Skeletal muscle tissue (tissue), 4 donors: ENCODE data around the gene KLK8. TPM values are rescaled to one million over a fixed set of nuclear protein-coding genes. Genes with fewer than 3 reads are reported as not detected.

Source experiments
- H3K27ac ChIP-seq: one replicate; pipeline ENCODE4 v1.7.0; 2013; ENCODE audit warnings: mild to moderate bottlenecking, low read depth, low read length, inconsistent platforms
- H3K27me3 ChIP-seq, 3 donors: one replicate each; pipeline ENCODE4 v1.7.0; 2013; ENCODE audit warnings: low read length in 3 of 3; ENCODE audit not compliant: control insufficient read depth in 3 of 3, insufficient read depth in 3 of 3
- H3K36me3 ChIP-seq, 3 donors: one replicate each; pipeline ENCODE4 v1.7.0; 2013; ENCODE audit warnings: low read length in 3 of 3; ENCODE audit not compliant: control insufficient read depth in 3 of 3, insufficient read depth in 3 of 3
- H3K4me1 ChIP-seq, 3 donors: one replicate each; pipeline ENCODE4 v1.7.0; 2013; ENCODE audit warnings: low read length in 3 of 3, mild to moderate bottlenecking in 3 of 3; ENCODE audit not compliant: control insufficient read depth in 3 of 3, insufficient read depth in 3 of 3
- H3K4me3 ChIP-seq, 3 donors: one replicate each; pipeline ENCODE4 v1.7.0; 2013; ENCODE audit warnings: low read length in 3 of 3
- H3K9ac ChIP-seq, 3 donors: one replicate each; pipeline ENCODE4 v1.7.0; 2013; ENCODE audit warnings: low read length in 3 of 3, mild to moderate bottlenecking in 3 of 3, moderate library complexity in 2 of 3, low read depth in 1 of 3
- H3K9me3 ChIP-seq, 3 donors: one replicate each; pipeline ENCODE4 v1.7.0; 2013; ENCODE audit warnings: low read length in 3 of 3; ENCODE audit not compliant: control insufficient read depth in 3 of 3
- total RNA-seq: library from RNA; depleted of rRNA; stranded (reverse); fragments of >200 nt; gene quantifications from one replicate; pipeline ENCODE4 v1.2.3, GENCODE V29; 2014
- donor health status: Osteomylitis.

The KLK8 gene
- total RNA-seq, 1 donor from 2014 or later = not detected

GRCh38 chr19:51029718-51030117, 28.3 kb upstream of the KLK8 start:
- H3K27me3 ChIP-seq = peaks cover 4 to 23% (median 11%) of the 10 kb centered on the region in 3 donors
- no peak overlapping the region for H3K27ac ChIP-seq
- no peaks in the 10 kb centered on the region for H3K4me1 ChIP-seq
- no peaks in the 10 kb centered on the region for H3K36me3 ChIP-seq
- peaks cover 0 to 2% (median 0%) of the 10 kb centered on the region in 3 donors for H3K9me3 ChIP-seq
- no peak overlapping the region for H3K9ac ChIP-seq
- H3K4me3 ChIP-seq = no peak overlapping the region

DNA sequence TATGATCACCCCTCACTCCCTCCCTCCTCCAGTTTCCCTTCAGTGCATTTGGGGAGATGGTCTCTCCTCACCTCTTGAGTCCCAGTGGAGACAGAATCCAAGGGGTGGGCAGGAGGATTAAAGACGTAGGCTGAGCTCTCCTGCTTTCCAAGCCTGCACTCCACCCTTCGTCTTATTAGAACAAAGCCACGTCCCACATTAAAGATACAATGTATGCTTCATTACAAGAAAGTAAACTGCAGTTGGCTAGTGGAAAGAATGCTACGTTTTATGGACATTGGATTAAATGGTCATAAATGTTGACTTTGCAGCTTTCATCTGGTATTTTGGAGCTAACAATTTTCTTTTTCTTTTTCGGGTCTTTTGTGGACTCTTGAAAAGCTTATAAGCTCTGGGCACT, 26.5 kb upstream of the KLK8 start:
- H3K9me3 ChIP-seq = peaks cover 0 to 5% (median 0%) of the 10 kb centered on the region in 3 donors
- no peak overlapping the region for H3K9ac ChIP-seq
- peaks cover 10 to 35% (median 18%) of the 10 kb centered on the region in 3 donors for H3K27me3 ChIP-seq
- no peaks in the 10 kb centered on the region for H3K4me1 ChIP-seq
- no peak overlapping the region for H3K4me3 ChIP-seq
- H3K27ac ChIP-seq = no peak overlapping the region
- H3K36me3 ChIP-seq = no peaks in the 10 kb centered on the region

DNA sequence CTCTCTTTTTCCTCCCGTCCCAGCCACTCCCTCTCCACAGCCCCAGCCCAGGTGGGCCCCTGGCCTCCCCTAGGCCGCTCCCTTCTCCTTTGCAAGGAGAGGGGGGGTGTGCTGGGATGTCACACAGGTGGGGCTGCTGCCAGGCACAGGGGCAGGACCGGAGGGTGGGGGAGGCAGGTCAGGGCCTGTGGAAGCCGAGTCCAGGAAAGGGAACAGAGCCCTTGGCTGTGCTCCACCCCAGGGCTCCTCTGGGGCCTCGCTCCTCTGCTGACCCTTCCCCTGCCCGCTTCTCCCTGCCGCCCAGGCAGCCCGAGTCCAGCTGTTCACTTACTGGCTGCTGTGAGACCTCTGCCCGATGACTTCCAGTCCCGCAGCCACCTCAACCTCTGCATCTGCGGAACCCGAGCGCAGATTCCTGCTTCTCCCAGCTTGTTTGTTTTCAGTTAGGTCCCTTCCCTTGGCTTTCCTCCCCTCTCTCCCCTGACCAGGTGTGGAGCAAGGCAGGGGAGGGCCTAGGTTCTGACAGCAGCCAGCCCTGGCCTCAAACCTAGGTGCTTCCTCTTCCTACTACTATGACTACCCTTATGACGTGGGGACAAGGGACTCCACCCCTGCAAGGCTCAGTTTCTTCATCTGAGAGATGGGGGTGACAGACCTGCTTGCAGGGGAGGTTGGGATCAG, 25.9 kb upstream of the KLK8 start:
- Histone ChIP-seq H3K27me3 (peaks cover 10 to 41% (median 19%) of the 10 kb centered on the region in 3 donors), H3K9ac (no peak overlapping the region), H3K4me3 (no peak overlapping the region), H3K36me3 (no peaks in the 10 kb centered on the region), H3K9me3 (peaks cover 0 to 5% (median 0%) of the 10 kb centered on the region in 3 donors), H3K27ac (no peak overlapping the region), H3K4me1 (no peaks in the 10 kb centered on the region)

DNA sequence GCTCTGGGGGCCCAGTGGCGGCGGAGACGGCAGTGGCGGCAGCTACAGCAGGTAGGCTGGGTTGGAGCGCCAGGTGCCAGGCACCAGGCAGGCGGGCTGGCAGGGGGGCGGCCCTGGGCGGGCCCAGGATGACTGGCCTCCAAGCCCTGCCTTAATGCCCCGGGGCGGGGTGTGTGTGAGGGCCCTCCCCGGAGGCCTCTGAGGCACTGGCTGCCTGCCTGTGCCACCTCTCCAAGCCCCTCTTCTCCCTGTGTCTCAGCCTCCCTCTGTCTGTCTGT, 25.1 kb upstream of the KLK8 start, which contains the start of gene KLK11:
Gene KLK11 (minus strand): TSS at position 63 of the 278 bp plus-strand sequence. CDS start 985 bp downstream, outside the sequence.
- H3K4me1 ChIP-seq = no peaks in the 10 kb centered on the region
- no peak within 1 kb of the TSS for H3K4me3 ChIP-seq
- peaks cover 0 to 3% (median 0%) of the 10 kb centered on the region in 3 donors for H3K9me3 ChIP-seq
- H3K27me3 ChIP-seq = peaks cover 10 to 41% (median 19%) of the 10 kb centered on the region in 3 donors
- H3K27ac ChIP-seq = no peak within 1 kb of the TSS
- H3K9ac ChIP-seq = no peak within 1 kb of the TSS
- H3K36me3 ChIP-seq = no peaks in the 10 kb centered on the region

GRCh38 chr19:51025809-51026553, 24.6 kb upstream of the KLK8 start:
- Histone ChIP-seq H3K4me3 (no peak overlapping the region), H3K27ac (no peak overlapping the region), H3K9ac (no peak overlapping the region), H3K4me1 (no peaks in the 10 kb centered on the region), H3K9me3 (peaks cover 0 to 3% (median 0%) of the 10 kb centered on the region in 3 donors), H3K27me3 (peaks cover 10 to 41% (median 19%) of the 10 kb centered on the region in 3 donors), H3K36me3 (no peaks in the 10 kb centered on the region)

DNA sequence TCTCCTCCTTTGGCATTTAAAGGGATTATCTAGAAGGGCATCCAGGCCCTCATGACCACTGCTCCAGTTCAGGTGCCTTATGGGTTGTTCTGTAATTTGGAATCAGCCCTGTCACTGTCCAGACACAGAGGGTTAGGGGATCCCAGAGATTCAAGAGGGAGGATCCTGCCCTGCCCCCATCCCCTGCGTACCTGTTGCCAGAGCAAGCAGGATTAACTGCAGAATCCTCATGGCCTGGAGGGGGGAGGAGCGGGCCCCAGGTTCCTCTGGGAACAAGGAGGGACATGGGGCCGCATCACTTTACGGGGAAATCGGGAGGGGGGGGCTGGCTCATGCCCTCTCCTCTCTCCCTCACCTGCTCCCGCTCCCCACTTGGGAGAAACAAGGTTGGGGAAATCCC, 24.0 kb upstream of the KLK8 start:
- H3K9me3 ChIP-seq = peaks cover 0 to 3% (median 0%) of the 10 kb centered on the region in 3 donors
- no peak overlapping the region for H3K27ac ChIP-seq
- H3K36me3 ChIP-seq = no peaks in the 10 kb centered on the region
- H3K4me3 ChIP-seq = no peak overlapping the region
- H3K27me3 ChIP-seq = peaks cover 10 to 38% (median 19%) of the 10 kb centered on the region in 3 donors
- no peak overlapping the region for H3K9ac ChIP-seq
- no peaks in the 10 kb centered on the region for H3K4me1 ChIP-seq

DNA sequence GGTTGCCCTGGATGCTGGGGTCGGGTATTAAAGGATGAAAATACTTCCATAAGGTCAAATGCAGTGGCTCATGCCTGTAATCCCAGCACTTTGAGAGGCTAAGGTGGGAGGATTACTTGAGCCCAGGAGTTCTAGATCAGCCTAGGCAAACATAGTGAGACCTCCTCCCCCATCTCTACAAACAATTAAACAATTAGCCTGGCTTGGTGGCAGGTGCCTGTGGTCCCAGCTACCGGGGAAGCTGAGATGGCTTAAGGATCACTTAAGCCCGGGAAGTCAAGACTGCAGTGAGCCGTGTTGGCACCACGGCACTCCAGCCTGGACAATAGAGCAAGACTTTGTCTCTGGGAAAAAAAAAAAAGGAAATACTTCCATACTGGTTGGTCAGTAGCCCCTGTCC, 23.5 kb upstream of the KLK8 start:
- peaks cover 15 to 40% (median 22%) of the 10 kb centered on the region in 3 donors for H3K27me3 ChIP-seq

DNA sequence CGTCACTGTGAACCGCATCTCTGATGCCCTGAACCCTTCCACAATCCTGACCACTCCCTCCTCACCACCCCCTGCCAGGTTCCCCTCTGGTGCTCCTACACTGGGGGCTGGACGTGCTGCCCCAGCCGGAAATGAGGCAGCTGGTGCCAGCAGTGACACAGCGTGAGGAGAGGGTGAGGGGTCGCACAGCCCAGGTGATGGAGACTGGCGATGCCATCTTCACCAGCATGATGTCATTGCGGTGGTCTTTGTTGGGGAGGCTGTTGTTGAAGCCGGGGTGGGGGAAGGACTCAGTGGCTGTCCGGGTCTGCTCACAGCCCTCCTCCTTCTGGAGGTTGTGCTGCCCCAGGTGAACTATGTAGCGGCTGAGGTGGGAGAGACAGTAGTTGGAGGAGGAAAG, 22.5 kb upstream of the KLK8 start:
- H3K4me3 ChIP-seq = no peak overlapping the region
- H3K9me3 ChIP-seq = peaks cover 0 to 3% (median 0%) of the 10 kb centered on the region in 3 donors
- no peak overlapping the region for H3K9ac ChIP-seq
- no peaks in the 10 kb centered on the region for H3K36me3 ChIP-seq
- H3K4me1 ChIP-seq = no peaks in the 10 kb centered on the region
- H3K27me3 ChIP-seq = peaks cover 21 to 47% (median 30%) of the 10 kb centered on the region in 3 donors
- H3K27ac ChIP-seq = no peak overlapping the region

More for the DNA sequence above, 23.5 kb upstream of the KLK8 start:
- Histone ChIP-seq H3K9me3 (peaks cover 0 to 3% (median 0%) of the 10 kb centered on the region in 3 donors), H3K4me1 (no peaks in the 10 kb centered on the region), H3K36me3 (no peaks in the 10 kb centered on the region), H3K27ac (no peak overlapping the region), H3K4me3 (no peak overlapping the region), H3K9ac (no peak overlapping the region)

- Histone ChIP-seq H3K27ac (no peak overlapping the region), H3K4me1 (no peaks in the 10 kb centered on the region), H3K27me3 (peaks cover 24 to 49% (median 27%) of the 10 kb centered on the region in 3 donors), H3K9ac (no peak overlapping the region), H3K4me3 (no peak overlapping the region), H3K36me3 (no peaks in the 10 kb centered on the region), H3K9me3 (peaks cover 0 to 3% (median 0%) of the 10 kb centered on the region in 3 donors)
Measured at GRCh38 chr19:51022526-51022925, 21.1 kb upstream of the KLK8 start.
